GM08714 (cell line): Measurements from ENCODE around the gene LRRC3C.

Experiments used
- H3K4me3 ChIP-seq: fragments of 200-500 bp; sonication (Bioruptor generic); 2 replicates; pipeline ENCODE4 v1.5.1; 2014; ENCODE audit warnings: mild to moderate bottlenecking, low read length, inconsistent platforms
- ZNF274 ChIP-seq: IDR thresholded peaks from 2 replicates; pipeline ENCODE4 v1.6.1; 2012; ENCODE audit warnings: mild to moderate bottlenecking, low read depth, low read length

Gene LRRC3C

GRCh38 chr17:39951924-39952679 lies 24.6 kb downstream of the LRRC3C start:
- TF ChIP-seq ZNF274 = no peak
- H3K4me3 ChIP-seq = peak overlapping the region; percentile 5; the same call in 1 of the 2 replicates

DNA sequence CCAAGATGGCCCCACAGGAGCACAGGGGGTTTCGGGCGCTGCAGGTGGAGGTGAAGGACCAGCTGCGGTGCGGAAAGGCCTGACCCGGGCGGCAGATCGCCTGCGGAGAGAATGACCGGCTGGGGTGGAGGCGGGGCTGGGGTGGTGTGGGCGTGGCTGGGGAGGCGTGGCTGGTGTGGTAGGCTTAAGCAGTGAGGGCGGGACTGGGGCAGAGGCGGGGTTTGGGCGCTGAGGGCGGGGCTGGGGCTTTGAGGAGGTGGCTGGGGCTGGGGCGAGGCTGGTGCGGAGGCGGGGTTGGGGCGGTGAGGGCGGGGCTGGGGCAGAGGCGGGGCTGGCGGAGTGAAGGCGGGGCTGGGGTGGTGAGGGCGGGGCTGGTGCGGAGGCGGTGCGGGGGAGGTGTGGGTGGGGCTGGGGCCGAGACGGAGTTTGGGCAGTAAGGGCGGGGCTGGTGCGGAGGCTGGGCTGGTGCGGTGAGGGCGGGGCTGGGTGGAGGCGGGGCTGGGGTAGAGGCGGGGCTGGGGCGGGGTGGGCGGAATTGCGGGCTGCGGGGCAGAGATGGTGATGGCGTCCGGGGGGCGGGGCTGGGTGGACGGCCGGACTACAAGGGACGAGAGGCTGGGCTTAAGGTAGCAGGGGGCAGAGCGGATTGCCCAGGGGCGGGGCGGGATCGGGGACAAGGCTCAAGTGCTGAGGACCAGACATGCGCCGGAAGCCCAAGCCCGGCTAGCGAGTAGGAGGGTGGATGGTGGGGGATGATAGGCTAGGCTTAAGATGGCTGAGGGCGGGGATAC lies 25.3 kb downstream of the LRRC3C start:
- H3K4me3 ChIP-seq = peak overlapping the region; percentile 5; the same call in 1 of the 2 replicates
- TF ChIP-seq ZNF274 = no peak

GRCh38 chr17:39953471-39953888 lies 25.9 kb downstream of the LRRC3C start:
- H3K4me3 ChIP-seq = peak overlapping the region; percentile 2; the same call in 1 of the 2 replicates
- no peak for TF ChIP-seq ZNF274

- no peak overlapping the region for H3K4me3 ChIP-seq
- TF ChIP-seq ZNF274 = no peak
Observed at GRCh38 chr17:39954876-39955275, 27.3 kb downstream of the LRRC3C start.

DNA sequence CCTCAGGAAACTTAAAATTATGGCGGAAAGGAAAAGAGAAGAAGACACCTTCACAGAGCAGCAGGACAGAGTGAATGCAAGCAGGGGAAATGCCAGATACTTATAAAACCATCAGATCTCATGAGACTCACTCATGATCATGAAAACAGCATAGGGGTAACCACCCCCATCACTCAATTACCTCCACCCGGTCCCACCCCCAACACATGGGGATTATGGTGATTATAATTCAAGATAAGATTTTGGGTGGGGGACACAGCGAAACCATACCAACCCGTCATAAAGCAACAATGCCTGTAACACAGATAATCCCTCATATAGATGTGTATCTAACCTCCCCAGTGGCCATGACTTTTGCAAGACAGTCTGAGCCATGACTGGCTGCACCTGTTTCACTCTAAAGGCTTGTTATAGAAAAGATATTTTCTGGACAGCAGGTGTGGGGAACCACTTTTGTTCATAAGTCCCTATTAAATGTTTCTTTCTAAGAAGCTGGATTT lies 28.2 kb downstream of the LRRC3C start:
- H3K4me3 ChIP-seq = no peak overlapping the region
- TF ChIP-seq ZNF274 = no peak

DNA sequence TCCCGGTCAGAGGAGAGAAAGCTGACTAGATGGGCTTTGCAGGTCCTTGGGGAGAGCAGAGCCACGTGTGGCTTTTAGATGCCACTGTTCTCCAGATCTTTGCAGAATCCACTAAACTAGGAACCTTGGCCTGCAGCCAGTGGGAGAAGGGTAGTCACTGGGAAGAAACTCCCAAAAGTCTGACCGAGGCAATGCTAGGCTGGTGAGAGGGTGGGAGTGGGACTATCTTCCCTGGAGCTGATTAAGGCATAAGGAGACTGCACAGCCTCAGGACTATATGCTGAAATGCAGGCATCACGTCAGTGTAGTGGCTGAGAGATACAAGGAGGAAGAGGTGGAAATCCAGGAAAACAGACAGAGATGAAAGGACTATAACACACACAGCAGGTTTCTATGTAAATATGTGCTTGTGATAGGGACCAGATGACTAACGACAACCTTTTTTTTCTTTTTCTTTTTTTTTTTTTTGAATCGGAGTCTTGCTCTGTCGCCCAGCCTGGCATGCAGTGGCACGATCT lies 33.1 kb downstream of the LRRC3C start:
- TF ChIP-seq ZNF274 = no peak
- no peak overlapping the region for H3K4me3 ChIP-seq

GRCh38 chr17:39962642-39963220 lies 35.2 kb downstream of the LRRC3C start, which contains the start of gene GSDMA:
Gene GSDMA, plus strand, starts transcription at chr17:39963004. Its CDS starts 2,684 bp downstream, at chr17:39965688.
- no peak for TF ChIP-seq ZNF274
- no peak within 1 kb of the TSS for H3K4me3 ChIP-seq

GRCh38 chr17:39963829-39964228 lies 36.3 kb downstream of the LRRC3C start:
- no peak for TF ChIP-seq ZNF274
- no peak overlapping the region for H3K4me3 ChIP-seq

DNA sequence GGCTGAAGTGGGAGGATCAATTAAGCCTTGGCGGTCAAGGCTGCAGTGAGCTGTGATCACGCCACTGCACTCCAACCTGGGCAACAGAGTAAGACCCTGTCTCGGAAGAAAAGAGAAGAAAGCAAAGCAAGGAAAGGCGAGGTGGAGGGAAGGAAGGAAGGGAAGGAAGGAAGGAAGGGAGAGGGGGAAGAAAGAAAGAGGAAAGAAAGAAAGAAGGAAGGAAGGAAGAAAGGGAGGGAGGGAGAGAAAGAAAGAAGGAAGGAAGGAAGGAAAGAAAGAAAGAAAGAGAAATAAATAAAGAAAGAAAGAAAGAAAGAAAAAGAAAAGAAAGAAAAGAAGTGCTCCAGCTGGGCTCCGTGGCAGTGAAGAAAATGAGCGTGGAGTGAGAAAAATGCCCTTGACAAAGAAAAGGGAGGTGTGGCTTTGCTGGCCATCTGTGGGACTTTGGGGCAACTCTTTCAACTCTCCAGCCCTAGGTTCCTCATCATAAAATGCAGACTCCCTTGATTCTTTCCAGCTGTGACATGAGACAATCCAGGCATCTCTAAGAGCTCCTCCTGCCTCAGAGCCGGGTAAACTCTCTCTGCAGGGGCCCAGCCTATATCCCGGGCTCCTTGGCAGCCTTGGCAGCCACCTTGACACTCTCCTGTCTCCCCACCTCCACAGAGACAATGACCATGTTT lies 37.6 kb downstream of the LRRC3C start:
- H3K4me3 ChIP-seq = no peak overlapping the region
- no peak for TF ChIP-seq ZNF274

DNA sequence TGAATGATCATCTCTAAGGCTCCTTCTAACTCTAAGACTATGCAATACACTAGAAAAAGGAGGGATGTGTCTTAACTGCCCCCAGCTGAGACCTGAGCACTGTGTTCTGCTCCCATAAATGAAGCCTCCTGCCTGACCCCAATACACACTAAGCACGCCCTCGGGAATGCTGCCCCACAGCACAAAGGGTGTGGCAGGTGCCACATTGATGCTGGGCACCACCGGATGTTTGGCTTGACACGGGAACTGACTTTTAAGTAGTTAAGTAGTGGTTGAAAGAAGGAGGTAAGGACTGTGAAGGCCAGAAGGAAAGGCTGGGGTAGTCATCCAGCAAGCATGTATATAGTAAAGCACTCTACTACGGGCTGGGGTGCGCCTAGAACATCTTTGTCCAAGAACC lies 39.2 kb downstream of the LRRC3C start:
- no peak for TF ChIP-seq ZNF274
- no peak overlapping the region for H3K4me3 ChIP-seq

- H3K4me3 ChIP-seq = no peak overlapping the region
- TF ChIP-seq ZNF274 = no peak
Observed at GRCh38 chr17:39968761-39969160, 41.2 kb downstream of the LRRC3C start.

GRCh38 chr17:39969375-39969774 lies 41.8 kb downstream of the LRRC3C start:
- TF ChIP-seq ZNF274 = no peak
- no peak overlapping the region for H3K4me3 ChIP-seq

DNA sequence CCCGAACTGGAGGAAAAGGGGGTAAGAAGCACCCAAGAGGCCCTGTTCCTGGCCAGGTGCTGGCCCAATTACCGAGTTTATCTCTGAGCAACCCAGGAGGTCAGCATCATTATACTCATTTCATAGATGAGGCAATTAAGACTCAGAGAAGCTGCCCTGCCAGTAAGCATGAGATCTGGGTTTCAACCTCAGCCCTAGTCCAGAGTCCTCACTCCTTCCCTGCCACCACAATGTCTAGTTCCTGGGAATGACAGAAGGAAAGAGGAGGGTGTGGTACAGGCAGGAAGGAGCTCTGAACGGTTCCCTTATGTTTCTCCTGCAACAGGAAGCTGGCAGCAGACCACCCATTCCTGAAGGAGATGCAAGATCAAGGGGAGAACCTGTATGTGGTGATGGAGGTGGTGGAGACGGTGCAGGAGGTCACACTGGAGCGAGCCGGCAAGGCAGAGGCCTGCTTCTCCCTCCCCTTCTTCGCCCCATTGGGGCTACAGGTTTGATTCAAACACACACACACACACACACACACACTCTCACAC lies 42.7 kb downstream of the LRRC3C start:
- no peak overlapping the region for H3K4me3 ChIP-seq
- no peak for TF ChIP-seq ZNF274
